HepG2 (cell line): ENCODE results near the gene GLS2. TPM values are rescaled to one million over a fixed set of nuclear protein-coding genes. Genes with fewer than 3 reads are reported as not detected.

Experiments
- AKNA ChIP-seq: sonication (generic); formaldehyde crosslinking; IDR thresholded peaks from 2 replicates; pipeline ENCODE4 v1.4.0; 2020; ENCODE audit warnings: missing genetic modification reagents, borderline replicate concordance
- GATAD1 ChIP-seq: IDR thresholded peaks from 2 replicates; pipeline ENCODE4 v1.6.1; 2016; ENCODE audit warnings: missing genetic modification reagents, missing compliant biosample characterization
- IKZF4 ChIP-seq: sonication (generic); formaldehyde crosslinking; IDR thresholded peaks from 2 replicates; pipeline ENCODE4 v1.5.1; 2020; ENCODE audit warnings: borderline replicate concordance, mild to moderate bottlenecking, low read depth, missing genetic modification reagents; ENCODE audit errors: not compliant biosample characterization
- KLF6 ChIP-seq: IDR thresholded peaks from 2 replicates; pipeline ENCODE4 v1.8.0; 2016; ENCODE audit warnings: missing biosample characterization, missing genetic modification reagents
- MEIS1 ChIP-seq: sonication (generic); formaldehyde crosslinking; IDR thresholded peaks from 2 replicates; pipeline ENCODE4 v1.9.0; 2021; ENCODE audit warnings: mild to moderate bottlenecking, missing genetic modification reagents, moderate library complexity, borderline replicate concordance
- MIER2 ChIP-seq: IDR thresholded peaks from 2 replicates; pipeline ENCODE4 v1.6.1; 2016; ENCODE audit warnings: missing biosample characterization, missing genetic modification reagents
- NRL ChIP-seq: sonication (generic); formaldehyde crosslinking; IDR thresholded peaks from 2 replicates; pipeline ENCODE4 v1.5.0; 2020; ENCODE audit warnings: missing genetic modification reagents, mild to moderate bottlenecking, moderate library complexity, borderline replicate concordance
- PLRG1 ChIP-seq: fragments of 450-650 bp; conservative IDR thresholded peaks from 2 replicates; pipeline ENCODE4 v1.6.1; 2016
- TBX3 ChIP-seq: fragments of 450-650 bp; IDR thresholded peaks from 2 replicates; pipeline ENCODE4 v1.6.1; 2017; ENCODE audit warnings: antibody characterized with exemption, mild to moderate bottlenecking, inconsistent platforms, borderline replicate concordance
- TGIF2 ChIP-seq: IDR thresholded peaks from 2 replicates; pipeline ENCODE4 v1.6.1; 2016; ENCODE audit warnings: control low read depth, missing compliant biosample characterization
- THRA ChIP-seq: sonication (generic); formaldehyde crosslinking; IDR thresholded peaks from 2 replicates; pipeline ENCODE4 v1.4.0; 2020; ENCODE audit warnings: missing genetic modification reagents, borderline replicate concordance
- YEATS4 ChIP-seq: sonication (generic); formaldehyde crosslinking; IDR thresholded peaks from 2 replicates; pipeline ENCODE4 v1.4.0; 2020; ENCODE audit warnings: missing genetic modification reagents, borderline replicate concordance
- ZBTB34 ChIP-seq: sonication (generic); formaldehyde crosslinking; IDR thresholded peaks from 2 replicates; pipeline ENCODE4 v1.8.0; 2022; ENCODE audit warnings: mild to moderate bottlenecking, missing genetic modification reagents
- ZNF10 ChIP-seq: sonication (generic); formaldehyde crosslinking; IDR thresholded peaks from 2 replicates; pipeline ENCODE4 v1.4.0; 2020; ENCODE audit warnings: mild to moderate bottlenecking, low read depth, missing genetic modification reagents, borderline replicate concordance
- ZNF20 ChIP-seq: sonication (generic); formaldehyde crosslinking; IDR thresholded peaks from 2 replicates; pipeline ENCODE4 v1.4.0; 2020; ENCODE audit warnings: mild to moderate bottlenecking, moderate library complexity, missing genetic modification reagents
- ZSCAN22 ChIP-seq: sonication (generic); formaldehyde crosslinking; IDR thresholded peaks from 2 replicates; pipeline ENCODE4 v1.4.0; 2020; ENCODE audit warnings: mild to moderate bottlenecking, missing genetic modification reagents
- polyA plus RNA-seq, 8 experiments: library from polyadenylated mRNA; depleted of rRNA in 3 of 8; stranded (reverse) in 7 of 8; unstranded in 1 of 8; fragments of >200 nt; fragmentation: Illumina TruSeq in 4 of 8; extraction: Trizol in 4 of 8; gene quantifications; 2 replicates each; pipeline versions ENCODE4 v1.2.1 to v1.2.3, GENCODE V29; 2011 to 2016; ENCODE audit warnings: low read depth in 4 of 8, missing spikeins in 1 of 8, mixed read lengths in 1 of 8; ENCODE audit not compliant: insufficient read depth in 1 of 8
- total RNA-seq, 5 experiments: library from RNA; depleted of rRNA; stranded (reverse); fragments of >200 nt; fragmentation: Illumina TruSeq; extraction: Trizol; gene quantifications; 2 replicates each; pipeline ENCODE4 v1.2.3, GENCODE V29; 2016; ENCODE audit warnings: low read depth in 1 of 5
- TF ChIP-seq, protein P1 (sequence below): sonication (generic); formaldehyde crosslinking; IDR thresholded peaks from 2 replicates; pipeline ENCODE4 v1.9.0; 2021; ENCODE audit warnings: missing genetic modification reagents, mild to moderate bottlenecking, borderline replicate concordance
- TF ChIP-seq, protein P2 (sequence below): sonication (generic); formaldehyde crosslinking; IDR thresholded peaks from 2 replicates; pipeline ENCODE4 v1.4.0; 2020; ENCODE audit warnings: mild to moderate bottlenecking, missing genetic modification reagents

Gene GLS2
- total and polyA plus RNA-seq, 2 of the 13 experiments (the other 11 are each of a cell fraction or from before 2014, with no cell fraction given) = 8.6 to 12.2 TPM

DNA sequence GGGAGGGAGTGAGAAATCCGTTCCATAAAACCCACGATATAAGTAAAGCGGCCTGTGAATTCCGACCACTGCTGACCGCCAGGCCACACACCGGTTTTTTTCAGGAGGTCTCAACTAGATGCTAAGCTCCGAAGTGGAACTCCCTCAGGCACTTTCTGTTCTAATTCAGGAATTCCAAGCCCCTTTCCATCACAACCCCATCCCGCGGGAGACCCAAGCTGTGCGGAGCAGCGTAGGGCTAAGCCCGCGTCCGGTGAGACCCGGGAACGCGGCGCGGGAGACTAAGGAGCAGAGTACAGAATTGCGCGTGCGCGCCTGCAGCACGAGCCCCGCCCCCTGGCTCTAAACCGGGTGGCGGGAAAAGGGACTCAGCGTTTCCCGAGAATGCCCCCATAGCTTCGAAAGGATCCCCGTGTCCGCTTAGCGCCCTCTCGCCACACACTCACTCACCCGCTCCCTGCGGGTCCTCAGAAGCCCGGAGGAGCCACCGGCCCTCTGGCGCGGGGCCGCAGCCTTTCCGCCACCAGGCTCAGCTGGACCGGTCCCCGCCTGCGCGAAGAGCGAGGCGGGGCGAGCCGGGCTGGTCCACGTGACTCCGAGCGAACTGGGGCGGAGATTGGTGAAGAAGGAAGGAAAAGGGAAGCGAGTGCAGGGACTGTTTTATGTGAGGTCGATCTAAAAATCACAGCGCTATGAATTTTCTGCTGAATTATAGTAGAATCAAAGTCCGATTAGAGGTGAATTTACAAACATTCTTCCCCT lies 38.9 kb downstream of the GLS2 start, which contains the start of gene TIMELESS (continued):
- peak; percentile 40; the same call in 1 of the 2 replicates for TF ChIP-seq AKNA (CRISPR knock-in tag)
- no peak for TF ChIP-seq TGIF2 (CRISPR knock-in tag)
- TF ChIP-seq IKZF4 = peak; percentile 59
- peak; percentile 10; the same call in 1 of the 2 replicates for TF ChIP-seq THRA (CRISPR knock-in tag)
- TF ChIP-seq MIER2 (CRISPR knock-in tag) = no peak
- TF ChIP-seq, protein P1, sequence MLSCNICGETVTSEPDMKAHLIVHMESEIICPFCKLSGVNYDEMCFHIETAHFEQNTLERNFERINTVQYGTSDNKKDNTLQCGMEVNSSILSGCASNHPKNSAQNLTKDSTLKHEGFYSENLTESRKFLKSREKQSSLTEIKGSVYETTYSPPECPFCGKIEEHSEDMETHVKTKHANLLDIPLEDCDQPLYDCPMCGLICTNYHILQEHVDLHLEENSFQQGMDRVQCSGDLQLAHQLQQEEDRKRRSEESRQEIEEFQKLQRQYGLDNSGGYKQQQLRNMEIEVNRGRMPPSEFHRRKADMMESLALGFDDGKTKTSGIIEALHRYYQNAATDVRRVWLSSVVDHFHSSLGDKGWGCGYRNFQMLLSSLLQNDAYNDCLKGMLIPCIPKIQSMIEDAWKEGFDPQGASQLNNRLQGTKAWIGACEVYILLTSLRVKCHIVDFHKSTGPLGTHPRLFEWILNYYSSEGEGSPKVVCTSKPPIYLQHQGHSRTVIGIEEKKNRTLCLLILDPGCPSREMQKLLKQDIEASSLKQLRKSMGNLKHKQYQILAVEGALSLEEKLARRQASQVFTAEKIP (CRISPR knock-in tag) = no peak
- no peak for TF ChIP-seq MEIS1 (CRISPR knock-in tag)
- no peak for TF ChIP-seq ZSCAN22 (CRISPR knock-in tag)
- TF ChIP-seq ZNF20 (CRISPR knock-in tag) = peak; percentile 91
- TF ChIP-seq KLF6 (CRISPR knock-in tag) = peak; percentile 91
- no peak for TF ChIP-seq ZNF10 (CRISPR knock-in tag)
- TF ChIP-seq, protein P2, sequence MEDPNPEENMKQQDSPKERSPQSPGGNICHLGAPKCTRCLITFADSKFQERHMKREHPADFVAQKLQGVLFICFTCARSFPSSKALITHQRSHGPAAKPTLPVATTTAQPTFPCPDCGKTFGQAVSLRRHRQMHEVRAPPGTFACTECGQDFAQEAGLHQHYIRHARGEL (CRISPR knock-in tag) = 0 out of 2 replicates have a peak, but pooled peaks have one; percentile 69
- no peak for TF ChIP-seq TBX3
- peak; percentile 77; the same call in 1 of the 2 replicates for TF ChIP-seq NRL (CRISPR knock-in tag)
- peak; percentile 75 for TF ChIP-seq ZBTB34 (CRISPR knock-in tag)
- TF ChIP-seq GATAD1 (CRISPR knock-in tag) = peak; percentile 79
- peak; percentile 77; the same call in 1 of the 2 replicates for TF ChIP-seq YEATS4 (CRISPR knock-in tag)
- no peak for TF ChIP-seq PLRG1
